Neuronal stem cell (in vitro differentiated cells): ENCODE data around the gene PLXNA4.
"Not testable (repeated sequence)": the region's sequence is repeated elsewhere in the genome, so short reads cannot be mapped to it uniquely, and the experiment has no call there.

Experiments used
- DNase-seq: peaks from one replicate; pipeline ENCODE4 v3.0.0-alpha.2; 2013; ENCODE audit warnings: low spot score
- H2AFZ ChIP-seq: one replicate; pipeline ENCODE4 v1.6.1; 2013; ENCODE audit warnings: mild to moderate bottlenecking, low read length, inconsistent platforms
- H2AK5ac ChIP-seq: 2 replicates; pipeline ENCODE4 v1.6.1; 2013; ENCODE audit warnings: low read depth, mild to moderate bottlenecking, inconsistent platforms, low read length, moderate library complexity, mixed read lengths
- H2BK120ac ChIP-seq: 2 replicates; pipeline ENCODE4 v1.6.1; 2013; ENCODE audit warnings: low read depth, mild to moderate bottlenecking, inconsistent platforms, low read length, moderate library complexity, mixed read lengths
- H2BK12ac ChIP-seq: one replicate; pipeline ENCODE4 v1.6.1; 2013; ENCODE audit warnings: low read length, inconsistent platforms
- H2BK15ac ChIP-seq: 2 replicates; pipeline ENCODE4 v1.6.1; 2013; ENCODE audit warnings: mild to moderate bottlenecking, low read length, inconsistent platforms, mixed read lengths
- H2BK5ac ChIP-seq: one replicate; pipeline ENCODE4 v1.6.1; 2013; ENCODE audit warnings: inconsistent platforms, mild to moderate bottlenecking, low read length, moderate library complexity
- H3K14ac ChIP-seq: one replicate; pipeline ENCODE4 v1.6.1; 2013; ENCODE audit warnings: low read length, inconsistent platforms
- H3K18ac ChIP-seq: 2 replicates; pipeline ENCODE4 v1.6.1; 2013; ENCODE audit warnings: low read length, inconsistent platforms
- H3K23ac ChIP-seq: 2 replicates; pipeline ENCODE4 v1.6.1; 2013; ENCODE audit warnings: low read depth, mild to moderate bottlenecking, mixed read lengths, low read length, inconsistent platforms; ENCODE audit not compliant: poor library complexity
- H3K27ac ChIP-seq: replicated peaks from 3 replicates; pipeline ENCODE4 v1.5.1; 2013; ENCODE audit warnings: low read length, inconsistent platforms
- H3K27me3 ChIP-seq, 3 experiments: 2 replicates each; pipeline ENCODE4 v1.6.1; 2013; ENCODE audit warnings: low read length in 3 of 3, mild to moderate bottlenecking in 2 of 3, inconsistent platforms in 1 of 3, low read depth in 1 of 3, mixed read lengths in 1 of 3, moderate library complexity in 1 of 3; ENCODE audit not compliant: control insufficient read depth in 3 of 3, insufficient read depth in 3 of 3
- H3K36me3 ChIP-seq, 2 donors: replicated peaks in 1 of 2; 2 replicates each; pipeline ENCODE4 v1.6.1; 2013; ENCODE audit warnings: low read length in 2 of 2; ENCODE audit not compliant: control insufficient read depth in 2 of 2, insufficient read depth in 2 of 2
- H3K4ac ChIP-seq: 2 replicates; pipeline ENCODE4 v1.6.1; 2013; ENCODE audit warnings: inconsistent platforms, mild to moderate bottlenecking, low read length, moderate library complexity
- H3K4me1 ChIP-seq, 2 donors: 1 replicate in 1 of 2; 2 replicates in 1 of 2; pipeline ENCODE4 v1.6.1; 2013; ENCODE audit warnings: low read length in 2 of 2, low read depth in 1 of 2; ENCODE audit not compliant: control insufficient read depth in 2 of 2, insufficient read depth in 1 of 2
- H3K4me2 ChIP-seq: one replicate; pipeline ENCODE4 v1.6.1; 2013; ENCODE audit warnings: mild to moderate bottlenecking, low read length, inconsistent platforms; ENCODE audit not compliant: insufficient read depth, poor library complexity, severe bottlenecking
- H3K4me3 ChIP-seq, 2 donors: 2 replicates each; pipeline ENCODE4 v1.5.1; 2013; ENCODE audit warnings: low read length in 2 of 2, mild to moderate bottlenecking in 2 of 2, inconsistent platforms in 1 of 2, moderate library complexity in 1 of 2
- H3K79me1 ChIP-seq: one replicate; pipeline ENCODE4 v1.6.1; 2013; ENCODE audit warnings: low read depth, mild to moderate bottlenecking, inconsistent platforms, low read length, moderate library complexity
- H3K9ac ChIP-seq: one replicate; pipeline ENCODE4 v1.6.1; 2013; ENCODE audit warnings: mild to moderate bottlenecking, low read depth, low read length, inconsistent platforms; ENCODE audit not compliant: poor library complexity
- H3K9me3 ChIP-seq, 2 donors: replicated peaks in 1 of 2; 2 replicates each; pipeline versions ENCODE3 to v1.6.1; 2013; ENCODE audit warnings: low read length in 2 of 2, mild to moderate bottlenecking in 2 of 2, inconsistent platforms in 1 of 2, low read depth in 1 of 2, mixed read lengths in 1 of 2, moderate library complexity in 1 of 2; ENCODE audit not compliant: control insufficient read depth in 2 of 2, insufficient read depth in 1 of 2
- H4K8ac ChIP-seq: one replicate; pipeline ENCODE4 v1.6.1; 2013; ENCODE audit warnings: low read depth, mild to moderate bottlenecking, inconsistent platforms, low read length, moderate library complexity
- H4K91ac ChIP-seq: one replicate; pipeline ENCODE4 v1.6.1; 2013; ENCODE audit warnings: low read length, low read depth, mild to moderate bottlenecking, inconsistent platforms; ENCODE audit not compliant: poor library complexity
- WGBS, 2 donors: extraction: QIAGEN DNeasy Blood & Tissue Kit; methylation state at CpG; one replicate each; pipeline ENCODE4 v1.1.7; 2013; ENCODE audit warnings: missing lambda C conversion rate in 2 of 2, mixed read lengths in 1 of 2; ENCODE audit not compliant: insufficient read length in 2 of 2, insufficient replicate concordance in 1 of 2; ENCODE audit errors: extremely low coverage in 2 of 2; 5-methylcytosine and 5-hydroxymethylcytosine counted together

Gene PLXNA4

GRCh38 chr7:132178402-132179079, 397.7 kb downstream of the PLXNA4 start:
- not testable (repeated sequence) for H3K4me1 ChIP-seq, H2BK12ac ChIP-seq, H3K4me2 ChIP-seq, H3K23ac ChIP-seq, H2AK5ac ChIP-seq, H3K9me3 ChIP-seq, H4K91ac ChIP-seq, H3K27me3 ChIP-seq, H4K8ac ChIP-seq, H3K4me3 ChIP-seq, H2BK15ac ChIP-seq, H2BK120ac ChIP-seq, H3K4ac ChIP-seq, H3K27ac ChIP-seq, H2AFZ ChIP-seq, H3K79me1 ChIP-seq, DNase-seq, H3K36me3 ChIP-seq, H3K14ac ChIP-seq, H3K9ac ChIP-seq, H2BK5ac ChIP-seq
- WGBS, 2 donors = no CpG with 5 or more reads among the region's 8 CpGs
- peak overlapping the region; percentile 25 for H3K18ac ChIP-seq

GRCh38 chr7:132177708-132178401, 398.4 kb downstream of the PLXNA4 start:
- Histone ChIP-seq H3K23ac (no peak overlapping the region), H2AFZ (no peak overlapping the region), H3K4me3 (no peak overlapping the region), H4K91ac (no peak overlapping the region), H3K79me1 (no peaks in the 10 kb centered on the region), H3K9me3 (peaks cover 0 to 4% of the 10 kb centered on the region in 2 donors), H3K4me2 (no peak overlapping the region), H2BK5ac (no peak overlapping the region), H3K18ac (no peak overlapping the region), H2BK120ac (no peak overlapping the region), H3K27ac (no peak overlapping the region), H4K8ac (no peak overlapping the region), H3K4me1 (peaks cover 0 to 2% of the 10 kb centered on the region in 2 donors), H3K9ac (no peak overlapping the region), H2BK12ac (no peak overlapping the region), H3K27me3 (no peaks in the 10 kb centered on the region), H2AK5ac (no peak overlapping the region), H3K14ac (no peak overlapping the region), H2BK15ac (no peak overlapping the region), H3K4ac (no peak overlapping the region), H3K36me3 (peaks cover 0 to 3% of the 10 kb centered on the region in 2 donors)
- WGBS, 2 donors = no CpG with 5 or more reads among the region's 10 CpGs
- no peak for DNase-seq

GRCh38 chr7:132176719-132177118, 399.6 kb downstream of the PLXNA4 start:
- peaks cover 0 to 2% of the 10 kb centered on the region in 2 donors for H3K4me1 ChIP-seq
- no peak overlapping the region for H3K4ac ChIP-seq
- no peaks in the 10 kb centered on the region for H3K27me3 ChIP-seq
- no peaks in the 10 kb centered on the region for H3K79me1 ChIP-seq
- H3K18ac ChIP-seq = peak overlapping the region; percentile 23
- peak overlapping the region; percentile 4 for H4K91ac ChIP-seq
- no peak overlapping the region for H2BK15ac ChIP-seq
- peak overlapping the region; percentile 5 for H4K8ac ChIP-seq
- H3K14ac ChIP-seq = peak overlapping the region; percentile 43
- H3K27ac ChIP-seq = no peak overlapping the region
- H2AFZ ChIP-seq = no peak overlapping the region
- no peak for DNase-seq
- no CpG with 5 or more reads among the region's 8 CpGs for WGBS, 2 donors
- no peak overlapping the region for H3K23ac ChIP-seq
- peaks cover 0 to 4% of the 10 kb centered on the region in 2 donors for H3K9me3 ChIP-seq
- no peak overlapping the region for H2AK5ac ChIP-seq
- H2BK120ac ChIP-seq = no peak overlapping the region
- H3K4me2 ChIP-seq = no peak overlapping the region
- peak overlapping the region; percentile 65 for H3K9ac ChIP-seq
- peak overlapping the region in 1 of 2 donors; percentile 1 for H3K4me3 ChIP-seq
- H3K36me3 ChIP-seq = peaks cover 0 to 3% of the 10 kb centered on the region in 2 donors
- H2BK5ac ChIP-seq = no peak overlapping the region
- peak overlapping the region; percentile 14 for H2BK12ac ChIP-seq

- no peak overlapping the region for H2AFZ ChIP-seq
- H4K91ac ChIP-seq = no peak overlapping the region
- H2BK15ac ChIP-seq = no peak overlapping the region
- H4K8ac ChIP-seq = no peak overlapping the region
- H2BK120ac ChIP-seq = no peak overlapping the region
- no peaks in the 10 kb centered on the region for H3K27me3 ChIP-seq
- WGBS, 2 donors = no CpG with 5 or more reads among the region's 5 CpGs
- no peak overlapping the region for H3K4me3 ChIP-seq
- no peak overlapping the region for H3K23ac ChIP-seq
- no peak overlapping the region for H3K14ac ChIP-seq
- no peaks in the 10 kb centered on the region for H3K79me1 ChIP-seq
- H2AK5ac ChIP-seq = no peak overlapping the region
- H2BK5ac ChIP-seq = no peak overlapping the region
- H3K9me3 ChIP-seq = no peaks in the 10 kb centered on the region
- no peak overlapping the region for H2BK12ac ChIP-seq
- no peak overlapping the region for H3K9ac ChIP-seq
- no peak for DNase-seq
- H3K4me2 ChIP-seq = no peak overlapping the region
- no peak overlapping the region for H3K27ac ChIP-seq
- no peaks in the 10 kb centered on the region for H3K4me1 ChIP-seq
- H3K36me3 ChIP-seq = no peaks in the 10 kb centered on the region
- no peak overlapping the region for H3K4ac ChIP-seq
- no peak overlapping the region for H3K18ac ChIP-seq
Measured at GRCh38 chr7:132171130-132171576, 405.1 kb downstream of the PLXNA4 start.
